ENCODE results near the gene UQCRC2.

DNA sequence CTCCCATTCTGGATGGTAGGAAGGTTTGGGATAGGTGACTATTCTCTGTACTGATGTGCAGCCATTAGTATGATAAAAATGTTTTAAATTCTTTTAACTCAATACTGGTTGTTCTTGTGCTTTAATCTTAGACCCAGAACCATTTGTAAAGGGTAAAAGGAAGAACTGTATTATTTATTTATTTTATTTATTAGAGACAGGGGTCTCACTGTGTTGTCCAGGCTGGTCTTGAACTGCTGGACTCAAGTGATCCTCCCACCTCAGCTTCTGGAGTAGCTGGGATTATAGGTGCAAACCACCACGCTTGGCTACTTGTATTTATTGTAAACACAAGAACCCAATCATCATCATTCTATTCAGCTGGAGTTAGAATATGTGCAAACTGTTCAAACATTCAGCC lies 52.6 kb downstream of the UQCRC2 start:
- TF ChIP-seq, protein P1, sequence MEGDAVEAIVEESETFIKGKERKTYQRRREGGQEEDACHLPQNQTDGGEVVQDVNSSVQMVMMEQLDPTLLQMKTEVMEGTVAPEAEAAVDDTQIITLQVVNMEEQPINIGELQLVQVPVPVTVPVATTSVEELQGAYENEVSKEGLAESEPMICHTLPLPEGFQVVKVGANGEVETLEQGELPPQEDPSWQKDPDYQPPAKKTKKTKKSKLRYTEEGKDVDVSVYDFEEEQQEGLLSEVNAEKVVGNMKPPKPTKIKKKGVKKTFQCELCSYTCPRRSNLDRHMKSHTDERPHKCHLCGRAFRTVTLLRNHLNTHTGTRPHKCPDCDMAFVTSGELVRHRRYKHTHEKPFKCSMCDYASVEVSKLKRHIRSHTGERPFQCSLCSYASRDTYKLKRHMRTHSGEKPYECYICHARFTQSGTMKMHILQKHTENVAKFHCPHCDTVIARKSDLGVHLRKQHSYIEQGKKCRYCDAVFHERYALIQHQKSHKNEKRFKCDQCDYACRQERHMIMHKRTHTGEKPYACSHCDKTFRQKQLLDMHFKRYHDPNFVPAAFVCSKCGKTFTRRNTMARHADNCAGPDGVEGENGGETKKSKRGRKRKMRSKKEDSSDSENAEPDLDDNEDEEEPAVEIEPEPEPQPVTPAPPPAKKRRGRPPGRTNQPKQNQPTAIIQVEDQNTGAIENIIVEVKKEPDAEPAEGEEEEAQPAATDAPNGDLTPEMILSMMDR (IDR thresholded peaks at IDR 0.05), result no peak
- TF ChIP-seq POLR2A (IDR thresholded peaks at IDR 0.05), result no peak

Measured in adrenal gland (tissue), 5 donors.